22Rv1 (cell line): ENCODE results near the gene GABPB2.

Experiments used
- CTCF ChIP-seq: fragments of 450-650 bp; IDR thresholded peaks from 2 replicates; pipeline ENCODE4 v1.5.1; 2017; ENCODE audit warnings: mild to moderate bottlenecking
- ZFX ChIP-seq: fragments of 450-650 bp; IDR thresholded peaks from 2 replicates; pipeline ENCODE4 v1.6.1; 2017; ENCODE audit warnings: antibody characterized with exemption, borderline replicate concordance

GRCh38 chr1:151166505-151166956 lies 96.0 kb downstream of the GABPB2 start:
- TF ChIP-seq CTCF (no peak), ZFX (no peak)
